ENCODE data around the gene TTC39C. TPM values are rescaled to one million over a fixed set of nuclear protein-coding genes. Genes with fewer than 3 reads are reported as not detected.

TTC39C gene
- total RNA-seq, 1 donor: 42.7 TPM

GRCh38 chr18:24112874-24113615, 98.5 kb downstream of the TTC39C start:
- H4K20me1 ChIP-seq (ENCODE audit: insufficient read depth, low read length): no peaks in the 10 kb centered on the region
- no peak overlapping the region for H2AFZ ChIP-seq (ENCODE audit: low read length)
- H3K4me2 ChIP-seq (ENCODE audit: insufficient read depth, low read length): no peak overlapping the region
- no peak overlapping the region for H3K27ac ChIP-seq (ENCODE audit: low read depth, low read length)
- DNase-seq (ENCODE audit: insufficient read length, low spot score, missing footprints): peak; percentile 8
- H3K9me3 ChIP-seq (ENCODE audit: low read depth, low read length): no peaks in the 10 kb centered on the region
- H3K4me1 ChIP-seq (ENCODE audit: insufficient read depth, low read length): peaks cover 6% of the 10 kb centered on the region
- H3K36me3 ChIP-seq (ENCODE audit: insufficient read depth, low read length): peaks cover 2% of the 10 kb centered on the region
- H3K4me3 ChIP-seq (ENCODE audit: insufficient read depth, low read length): no peak overlapping the region
- no peak for TF ChIP-seq CTCF (IDR thresholded peaks at IDR 0.05; ENCODE audit: extremely low read depth, low read depth, low read length)
- no peaks in the 10 kb centered on the region for H3K79me2 ChIP-seq (ENCODE audit: insufficient read depth, low read length)
- no peaks in the 10 kb centered on the region for H3K27me3 ChIP-seq (ENCODE audit: insufficient read depth, low read length)

GRCh38 chr18:24114924-24115549, 100.5 kb downstream of the TTC39C start:
- Histone ChIP-seq H2AFZ (ENCODE audit: low read length) (no peak overlapping the region), H3K27me3 (ENCODE audit: insufficient read depth, low read length) (no peaks in the 10 kb centered on the region), H3K4me2 (ENCODE audit: insufficient read depth, low read length) (no peak overlapping the region), H3K4me3 (ENCODE audit: insufficient read depth, low read length) (no peak overlapping the region), H3K9me3 (ENCODE audit: low read depth, low read length) (no peaks in the 10 kb centered on the region), H3K79me2 (ENCODE audit: insufficient read depth, low read length) (no peaks in the 10 kb centered on the region), H3K27ac (ENCODE audit: low read depth, low read length) (no peak overlapping the region), H3K36me3 (ENCODE audit: insufficient read depth, low read length) (peaks cover 9% of the 10 kb centered on the region), H3K4me1 (ENCODE audit: insufficient read depth, low read length) (peaks cover 6% of the 10 kb centered on the region), H4K20me1 (ENCODE audit: insufficient read depth, low read length) (no peaks in the 10 kb centered on the region)
- no peak for TF ChIP-seq CTCF (IDR thresholded peaks at IDR 0.05; ENCODE audit: extremely low read depth, low read depth, low read length)
- no peak for DNase-seq (ENCODE audit: insufficient read length, low spot score, missing footprints)

- no peak overlapping the region for H2AFZ ChIP-seq (ENCODE audit: low read length)
- H3K27ac ChIP-seq (ENCODE audit: low read depth, low read length): no peak overlapping the region
- no peak for TF ChIP-seq CTCF (IDR thresholded peaks at IDR 0.05; ENCODE audit: extremely low read depth, low read depth, low read length)
- H3K36me3 ChIP-seq (ENCODE audit: insufficient read depth, low read length): peaks cover 14% of the 10 kb centered on the region
- no peaks in the 10 kb centered on the region for H3K27me3 ChIP-seq (ENCODE audit: insufficient read depth, low read length)
- H3K4me3 ChIP-seq (ENCODE audit: insufficient read depth, low read length): no peak overlapping the region
- H3K9me3 ChIP-seq (ENCODE audit: low read depth, low read length): no peaks in the 10 kb centered on the region
- H3K4me2 ChIP-seq (ENCODE audit: insufficient read depth, low read length): no peak overlapping the region
- peaks cover 6% of the 10 kb centered on the region for H3K4me1 ChIP-seq (ENCODE audit: insufficient read depth, low read length)
- no peaks in the 10 kb centered on the region for H3K79me2 ChIP-seq (ENCODE audit: insufficient read depth, low read length)
- H4K20me1 ChIP-seq (ENCODE audit: insufficient read depth, low read length): no peaks in the 10 kb centered on the region
- DNase-seq (ENCODE audit: insufficient read length, low spot score, missing footprints): no peak
Observed at GRCh38 chr18:24115628-24116027, 101.1 kb downstream of the TTC39C start.

All from osteoblast (primary cell).